HFFc6 (cell line): Measurements from ENCODE around the gene CBX1. TPM values are rescaled to one million over a fixed set of nuclear protein-coding genes. Genes with fewer than 3 reads are reported as not detected.

Source experiments
- DNase-seq: peaks from one replicate; pipeline ENCODE4 v3.0.0-alpha.2; 2018
- H3K27ac Mint-ChIP-seq: 2 replicates; pipeline ENCODE4 v1.8.0; 2020; ENCODE audit warnings: mild to moderate bottlenecking, mixed read lengths
- H3K27me3 Mint-ChIP-seq: 2 replicates; pipeline ENCODE4 v1.8.0; 2021; ENCODE audit warnings: mild to moderate bottlenecking, moderate library complexity, mixed read lengths; ENCODE audit not compliant: insufficient read depth
- H3K36me3 Mint-ChIP-seq: 2 replicates; pipeline ENCODE4 v1.8.0; 2021; ENCODE audit warnings: low read depth, mixed read lengths
- H3K4me1 Mint-ChIP-seq: 2 replicates; pipeline ENCODE4 v1.8.0; 2020; ENCODE audit warnings: low read depth, mixed read lengths
- H3K4me3 Mint-ChIP-seq: 2 replicates; pipeline ENCODE4 v1.8.0; 2020; ENCODE audit warnings: mild to moderate bottlenecking, moderate library complexity, mixed read lengths
- H3K9me3 Mint-ChIP-seq: 2 replicates; pipeline ENCODE4 v1.8.0; 2020; ENCODE audit warnings: mild to moderate bottlenecking, mixed read lengths
- CTCF ChIP-seq: fragments of 200-600 bp; sonication (generic); IDR thresholded peaks from 2 replicates; pipeline ENCODE4 v1.5.0; 2021; ENCODE audit warnings: antibody characterized with exemption, mild to moderate bottlenecking
- microRNA-seq: library from miRNA; unstranded; fragments of <30 nt; microRNA quantifications from one replicate; pipeline ENCODE4, GENCODE V29; 2019
- total RNA-seq, 6 experiments: library from RNA; stranded (reverse); fragmentation: NEBNext Ultra II Directional; extraction: Animal tissue kit (Norgen Biotek cat#: 25700); gene quantifications; 2 replicates in 1 of 6; 3 replicates in 5 of 6; pipeline ENCODE4 v1.2.3, GENCODE V29; 2021

Gene CBX1
- total RNA-seq, 6 experiments from 2014 or later: 62.2 to 82.1 (median 74.0) TPM

DNA sequence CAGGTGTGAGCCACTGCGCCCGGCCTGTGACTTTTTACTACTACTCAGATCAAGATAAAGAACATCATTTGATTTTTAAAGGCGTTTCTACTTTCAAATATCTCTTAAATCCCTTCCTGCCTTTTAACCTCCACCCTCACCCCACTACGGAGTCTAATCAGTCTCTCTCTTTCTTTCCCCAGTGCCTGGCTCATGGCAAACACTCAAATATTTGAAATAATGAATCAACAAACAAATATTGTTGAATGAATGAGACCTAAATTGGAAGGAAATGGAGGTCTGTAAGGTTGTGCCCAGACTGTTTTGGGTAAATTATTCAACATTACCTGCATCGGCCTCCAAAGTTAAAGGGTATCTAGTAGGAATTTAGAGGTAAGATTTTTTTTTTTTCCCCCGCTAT, 78.4 kb downstream of the CBX1 start:
- H3K4me3 Mint-ChIP-seq: peak overlapping the region; percentile 74; the same call in 1 of the 2 replicates

DNA sequence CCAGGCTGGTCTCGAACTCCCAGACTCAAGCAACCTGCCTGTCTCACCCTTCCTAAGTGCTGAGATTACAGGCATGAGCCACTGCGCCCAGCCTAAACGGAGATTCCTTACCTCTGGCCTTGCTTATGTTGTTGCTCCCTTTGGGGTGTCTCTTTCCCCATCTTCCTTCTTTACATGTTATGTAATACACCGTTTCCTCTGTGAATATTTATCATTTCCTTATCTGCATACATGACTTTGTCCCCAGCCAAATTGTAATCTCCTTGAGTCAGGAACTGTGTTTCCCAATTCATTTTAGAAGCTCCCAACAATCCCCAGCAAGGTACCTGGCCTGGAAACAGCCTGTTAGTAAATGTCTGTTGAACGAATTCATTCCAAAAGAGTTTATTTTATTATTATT, 79.3 kb downstream of the CBX1 start:
- Mint-ChIP-seq H3K4me1 (peaks cover 44% of the 10 kb centered on the region), H3K36me3 (no peaks in the 10 kb centered on the region), H3K27me3 (peaks cover 6% of the 10 kb centered on the region), H3K4me3 (no peak overlapping the region), H3K27ac (no peak overlapping the region), H3K9me3 (no peaks in the 10 kb centered on the region)
- no peak for DNase-seq
- TF ChIP-seq CTCF: no peak

More for the DNA sequence above, 78.4 kb downstream of the CBX1 start:
- no peaks in the 10 kb centered on the region for H3K36me3 Mint-ChIP-seq
- no peak for TF ChIP-seq CTCF
- H3K4me1 Mint-ChIP-seq: peaks cover 50% of the 10 kb centered on the region
- H3K27ac Mint-ChIP-seq: no peak overlapping the region
- H3K27me3 Mint-ChIP-seq: peaks cover 6% of the 10 kb centered on the region
- no peaks in the 10 kb centered on the region for H3K9me3 Mint-ChIP-seq
- DNase-seq: no peak

Small RNAs within 50 kb of the gene (microRNA-seq; reads per million reads assigned to microRNA genes)
- 1,260 reads per million, percentile 76 among the genes with 10 or more reads in this experiment for gene MIR152

Other genes with a start within 250 kb of the CBX1 start
- 10 to 100 TPM; 10.7 to 17.5 (median 16.4) TPM for gene SP2, start 205.2 kb downstream of the CBX1 start, total RNA-seq
- gene PNPO, start 159.9 kb downstream of the CBX1 start, total RNA-seq: 10 to 100 TPM; 46.0 to 55.5 (median 51.1) TPM
- not detected for gene PRR15L, start 143.6 kb downstream of the CBX1 start, total RNA-seq
- gene CDK5RAP3, start 130.4 kb downstream of the CBX1 start, total RNA-seq: 10 to 100 TPM; 78.4 to 91.3 (median 81.8) TPM
- gene COPZ2, start 63.7 kb downstream of the CBX1 start, total RNA-seq: 100 to 1,000 TPM; 209 to 260 (median 211) TPM
- 100 to 1,000 TPM; 181 to 207 (median 193) TPM for gene NFE2L1, start 53.1 kb downstream of the CBX1 start, total RNA-seq
- 10 to 100 TPM; 16.5 to 21.9 (median 19.6) TPM for gene SNX11, start 6.3 kb upstream of the CBX1 start, total RNA-seq